ENCODE results near the gene ADA. TPM values are rescaled to one million over a fixed set of nuclear protein-coding genes. Genes with fewer than 3 reads are reported as not detected.

ADA gene
- total and polyA plus RNA-seq, 3 donors from 2014 or later = 8.2 to 11.2 (median 10.0) TPM

DNA sequence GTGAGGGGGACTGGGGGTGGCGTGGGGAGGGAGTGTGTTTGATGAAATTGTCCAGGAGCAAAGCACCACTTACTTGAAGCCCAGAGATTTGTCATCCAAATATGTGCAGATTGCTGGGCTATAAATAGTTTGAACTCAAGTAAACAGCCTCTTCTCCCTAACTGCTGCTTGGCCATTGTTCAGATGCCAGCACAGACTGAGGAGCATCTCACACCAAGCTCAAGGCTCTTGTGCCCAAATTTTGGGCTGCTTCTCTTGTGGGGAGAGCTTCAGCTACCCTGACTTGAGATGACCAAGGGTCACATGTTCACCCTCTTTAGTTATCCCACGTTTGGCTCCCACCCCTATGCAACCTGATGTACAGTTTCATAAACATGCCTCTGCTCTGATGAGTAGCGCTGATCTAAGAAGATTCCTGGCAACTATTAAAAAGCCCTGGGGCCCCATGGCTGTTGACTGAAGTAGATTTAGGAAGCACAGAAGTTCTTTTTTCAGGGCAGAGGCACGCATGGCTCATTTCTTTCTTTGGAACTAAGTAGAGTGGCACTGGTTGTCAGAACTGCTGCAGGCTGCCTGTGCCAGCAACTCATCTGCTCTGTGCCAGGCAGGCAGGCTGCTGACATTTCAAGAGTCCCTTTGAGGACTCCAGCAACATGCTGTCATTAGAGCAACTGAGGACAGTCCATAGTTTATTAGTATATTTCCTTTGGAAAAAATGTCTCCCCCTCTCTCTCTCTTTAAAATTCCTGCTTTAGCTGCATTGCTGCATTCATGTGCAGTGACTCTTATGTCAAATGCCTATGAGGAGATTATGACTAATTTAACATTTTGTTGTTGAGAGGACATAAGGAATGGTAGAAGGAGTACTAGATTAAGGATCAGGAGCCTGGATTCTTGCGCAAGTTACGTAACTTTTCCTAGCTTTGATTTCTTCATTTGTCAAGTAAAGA, 78.7 kb downstream of the ADA start:
- Histone ChIP-seq H3K27ac (peak overlapping the region; percentile 23 to 36), H3K36me3 (ENCODE audit: low read depth, missing control alignments) (no peaks in the 10 kb centered on the region), H3K4me3 (no peak overlapping the region), H3K27me3 (no peaks in the 10 kb centered on the region), H3K4me1 (peaks cover 14% of the 10 kb centered on the region), H3K9me3 (no peaks in the 10 kb centered on the region)
- intact Hi-C loops (cut with DNase I; ENCODE audit: low total_unique reads) = no loop called here
- TF ChIP-seq, protein P1, sequence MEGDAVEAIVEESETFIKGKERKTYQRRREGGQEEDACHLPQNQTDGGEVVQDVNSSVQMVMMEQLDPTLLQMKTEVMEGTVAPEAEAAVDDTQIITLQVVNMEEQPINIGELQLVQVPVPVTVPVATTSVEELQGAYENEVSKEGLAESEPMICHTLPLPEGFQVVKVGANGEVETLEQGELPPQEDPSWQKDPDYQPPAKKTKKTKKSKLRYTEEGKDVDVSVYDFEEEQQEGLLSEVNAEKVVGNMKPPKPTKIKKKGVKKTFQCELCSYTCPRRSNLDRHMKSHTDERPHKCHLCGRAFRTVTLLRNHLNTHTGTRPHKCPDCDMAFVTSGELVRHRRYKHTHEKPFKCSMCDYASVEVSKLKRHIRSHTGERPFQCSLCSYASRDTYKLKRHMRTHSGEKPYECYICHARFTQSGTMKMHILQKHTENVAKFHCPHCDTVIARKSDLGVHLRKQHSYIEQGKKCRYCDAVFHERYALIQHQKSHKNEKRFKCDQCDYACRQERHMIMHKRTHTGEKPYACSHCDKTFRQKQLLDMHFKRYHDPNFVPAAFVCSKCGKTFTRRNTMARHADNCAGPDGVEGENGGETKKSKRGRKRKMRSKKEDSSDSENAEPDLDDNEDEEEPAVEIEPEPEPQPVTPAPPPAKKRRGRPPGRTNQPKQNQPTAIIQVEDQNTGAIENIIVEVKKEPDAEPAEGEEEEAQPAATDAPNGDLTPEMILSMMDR (IDR thresholded peaks at IDR 0.05) = no peak
- no peak for TF ChIP-seq POLR2A (IDR thresholded peaks at IDR 0.05)
- peak; percentile 33 for DNase-seq
- WGBS, 2 donors = 50 to 56% methylated on average over 6 of the region's 6 CpGs

DNA sequence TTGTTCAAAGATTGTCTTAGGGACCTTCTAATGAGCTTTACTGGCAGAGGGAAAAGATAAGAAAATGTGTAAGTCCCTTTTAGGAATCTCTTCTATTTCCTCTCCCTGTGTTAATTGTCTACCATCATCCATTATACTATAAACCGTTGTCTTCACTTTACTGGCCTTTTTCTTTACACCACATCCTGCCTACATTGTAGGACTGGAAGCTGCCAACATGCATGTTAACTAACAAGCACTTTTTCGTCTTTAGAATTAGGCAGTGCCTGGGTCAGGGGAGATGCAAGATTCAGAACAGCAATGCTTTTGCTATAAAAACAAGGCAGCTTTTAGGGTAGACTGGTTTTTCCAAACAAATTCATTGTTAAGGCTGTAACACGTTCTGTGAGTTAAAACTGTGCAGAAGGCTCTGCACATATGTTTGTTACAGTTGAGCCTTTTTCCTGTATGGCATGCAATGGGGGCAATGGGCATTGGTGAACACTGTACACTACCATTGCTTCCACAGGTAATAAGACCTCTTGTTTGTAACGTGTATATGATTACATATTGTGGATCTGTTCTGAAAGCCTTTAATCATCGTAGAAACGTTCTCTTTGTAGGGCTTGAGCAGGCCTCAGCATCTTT, 80.0 kb downstream of the ADA start:
- Histone ChIP-seq H3K36me3 (ENCODE audit: low read depth, missing control alignments) (no peaks in the 10 kb centered on the region), H3K4me3 (no peak overlapping the region), H3K27me3 (no peaks in the 10 kb centered on the region), H3K27ac (no peak overlapping the region), H3K4me1 (peaks cover 14% of the 10 kb centered on the region), H3K9me3 (no peaks in the 10 kb centered on the region)
- 78 to 86% methylated on average over 6 of the region's 6 CpGs for WGBS, 2 donors
- no peak for DNase-seq
- TF ChIP-seq, protein P1 (IDR thresholded peaks at IDR 0.05) = no peak
- no peak for TF ChIP-seq POLR2A (IDR thresholded peaks at IDR 0.05)
- intact Hi-C loops (cut with DNase I; ENCODE audit: low total_unique reads) = no loop called here

DNA sequence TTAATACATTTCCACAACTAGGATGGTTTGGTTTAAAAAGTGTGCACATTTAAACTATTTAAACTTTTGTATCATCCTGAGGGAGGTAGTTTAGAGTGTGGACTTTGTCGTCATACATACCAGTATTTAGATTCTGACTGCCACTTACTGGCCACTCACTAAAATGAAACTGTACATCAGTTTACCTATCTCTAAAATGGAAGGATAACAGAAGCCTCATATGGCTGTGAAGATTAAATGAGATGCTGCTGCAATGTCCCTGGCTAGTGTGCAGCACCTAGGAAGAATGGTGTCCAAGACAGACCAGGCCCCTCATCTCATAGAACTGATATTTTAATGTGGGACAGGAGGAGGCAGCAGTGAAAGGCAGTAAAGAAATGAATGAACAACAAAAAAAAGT, 81.1 kb downstream of the ADA start:
- Histone ChIP-seq H3K4me1 (peaks cover 14% of the 10 kb centered on the region), H3K27ac (no peak overlapping the region), H3K27me3 (no peaks in the 10 kb centered on the region), H3K36me3 (ENCODE audit: low read depth, missing control alignments) (no peaks in the 10 kb centered on the region), H3K4me3 (no peak overlapping the region), H3K9me3 (no peaks in the 10 kb centered on the region)
- no peak for TF ChIP-seq POLR2A (IDR thresholded peaks at IDR 0.05)
- TF ChIP-seq, protein P1 (IDR thresholded peaks at IDR 0.05) = no peak
- intact Hi-C loops (cut with DNase I; ENCODE audit: low total_unique reads) = no loop called here
- no peak for DNase-seq
- 93 to 94% methylated on average over 1 of the region's 1 CpG for WGBS, 2 donors

Other genes starting within 250 kb of the ADA start
- gene TTPAL, start 175.8 kb downstream of the ADA start, total RNA-seq = 10 to 100 TPM; 12.0 to 13.1 TPM
- gene TTPAL, start 175.8 kb downstream of the ADA start, polyA plus RNA-seq (ENCODE audit: insufficient read depth, low read depth, low replicate concordance) = 9.8 TPM
- 100 to 1,000 TPM; 163 to 181 TPM for gene SERINC3, start 129.6 kb downstream of the ADA start, total RNA-seq
- 263 TPM for gene SERINC3, start 129.6 kb downstream of the ADA start, polyA plus RNA-seq (ENCODE audit: insufficient read depth, low read depth, low replicate concordance)
- 10 to 100 TPM; 66.6 to 70.4 TPM for gene PKIG, start 69.1 kb downstream of the ADA start, total RNA-seq
- 180 TPM for gene PKIG, start 69.1 kb downstream of the ADA start, polyA plus RNA-seq (ENCODE audit: insufficient read depth, low read depth, low replicate concordance)
- 100 to 1,000 TPM in 1 of 2 donors, 10 to 100 TPM in 1; 37.0 to 152 TPM for gene CCN5, start 63.7 kb upstream of the ADA start, total RNA-seq
- 52.0 TPM for gene CCN5, start 63.7 kb upstream of the ADA start, polyA plus RNA-seq (ENCODE audit: insufficient read depth, low read depth, low replicate concordance)
- gene KCNK15, start 94.2 kb upstream of the ADA start, total RNA-seq = 10 to 100 TPM; 16.9 to 23.4 TPM
- 4.4 TPM for gene KCNK15, start 94.2 kb upstream of the ADA start, polyA plus RNA-seq (ENCODE audit: insufficient read depth, low read depth, low replicate concordance)
- 10 to 100 TPM; 29.7 to 72.1 TPM for gene RIMS4, start 158.8 kb upstream of the ADA start, total RNA-seq
- gene RIMS4, start 158.8 kb upstream of the ADA start, polyA plus RNA-seq (ENCODE audit: insufficient read depth, low read depth, low replicate concordance) = 32.1 TPM
- gene YWHAB, start 234.0 kb upstream of the ADA start, total RNA-seq = 100 to 1,000 TPM; 106 to 127 TPM
- 125 TPM for gene YWHAB, start 234.0 kb upstream of the ADA start, polyA plus RNA-seq (ENCODE audit: insufficient read depth, low read depth, low replicate concordance)

Data from testis (tissue), 3 donors.